SKM-1 treated with dmso at 0.1 percent for 144 hours (cell line): ENCODE measurements around the gene STUB1.

ENCODE experiments used
- DNase-seq: peaks from one replicate; lab custom pipeline; 2025; ENCODE audit not compliant: unreplicated experiment; lab: John Stamatoyannopoulos, UW

The STUB1 gene

DNA sequence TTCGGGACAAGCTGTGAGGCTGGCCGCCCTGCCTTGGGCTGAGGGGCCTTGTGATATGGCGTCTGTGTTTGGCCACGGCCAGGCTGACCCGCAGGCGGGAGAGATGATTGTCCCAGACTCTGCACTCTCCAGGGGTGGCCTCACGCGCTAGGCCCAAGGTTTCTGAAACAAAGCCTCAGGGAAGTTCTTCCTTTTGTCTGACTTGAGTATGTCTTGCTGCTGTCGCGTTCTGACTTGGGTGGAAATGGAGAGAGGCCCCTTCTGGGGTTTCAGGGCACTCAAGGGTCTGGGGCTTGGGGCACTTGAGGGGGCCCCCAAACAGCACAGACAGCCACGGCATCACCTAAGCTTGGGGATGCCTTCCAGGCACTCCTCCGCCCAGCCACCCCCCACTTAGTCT, 30.9 kb downstream of the STUB1 start:
- no peak for DNase-seq

DNA sequence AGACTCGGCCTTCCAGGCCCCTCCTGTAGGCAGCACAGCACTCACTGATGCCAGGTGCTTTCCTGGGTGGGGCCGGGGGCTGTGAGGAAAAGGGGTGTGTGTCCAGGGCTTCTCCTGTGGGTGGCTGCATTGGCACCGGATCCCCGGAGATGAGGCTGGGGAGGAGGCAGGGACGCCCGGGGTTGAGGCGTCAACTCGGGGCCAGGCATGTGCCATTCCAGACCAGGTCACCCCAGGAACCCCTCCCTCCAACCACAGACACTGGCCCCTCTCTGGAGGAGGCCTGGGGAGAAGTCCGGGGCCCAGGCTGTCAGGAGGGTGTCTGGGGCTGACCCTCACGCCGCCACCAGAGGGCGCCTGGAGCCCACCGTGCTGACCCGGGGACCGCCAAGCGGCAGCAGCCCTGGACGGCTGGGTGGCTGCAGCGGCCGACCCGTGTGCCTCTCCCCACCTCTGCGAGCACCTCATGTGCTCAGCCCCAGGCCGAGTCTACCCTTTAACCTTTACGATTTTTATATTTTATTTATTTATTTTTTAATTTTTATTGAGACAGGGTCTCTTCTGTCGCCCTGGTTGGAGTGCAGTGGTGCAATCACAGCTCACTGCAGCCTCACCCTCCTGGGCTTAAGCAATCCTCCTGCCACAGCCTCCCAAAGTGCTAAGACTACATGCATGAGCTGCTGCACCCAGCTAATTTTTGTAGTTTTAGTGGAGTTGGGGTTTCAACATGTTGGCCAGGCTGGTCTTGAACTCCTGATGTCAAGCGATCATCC, 31.5 kb downstream of the STUB1 start:
- DNase-seq: peak; percentile 45

DNA sequence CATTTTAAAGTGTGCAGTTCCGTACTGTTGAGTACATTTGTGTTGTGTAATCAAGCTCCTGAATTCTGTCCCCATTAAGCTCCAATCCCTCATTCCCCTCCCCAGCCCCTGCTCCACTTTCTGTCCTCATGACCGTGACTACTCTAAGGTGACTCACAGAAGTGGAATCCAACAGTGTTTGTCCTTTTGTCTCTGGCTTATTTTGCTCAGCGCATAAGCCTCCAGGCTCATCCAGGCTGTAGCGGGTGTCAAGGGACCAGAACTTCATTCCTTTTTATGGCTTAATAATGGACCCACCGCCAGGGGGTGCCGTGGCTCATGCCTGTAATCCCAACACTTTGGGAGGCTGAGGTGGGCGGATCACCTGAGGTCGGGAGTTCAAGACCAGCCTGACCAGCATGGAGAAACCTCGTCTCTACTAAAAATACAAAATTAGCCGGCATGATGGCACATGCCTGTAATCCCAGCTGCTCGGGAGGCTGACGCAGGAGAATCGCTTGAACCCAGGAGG, 32.6 kb downstream of the STUB1 start:
- peak; percentile 33 for DNase-seq

DNA sequence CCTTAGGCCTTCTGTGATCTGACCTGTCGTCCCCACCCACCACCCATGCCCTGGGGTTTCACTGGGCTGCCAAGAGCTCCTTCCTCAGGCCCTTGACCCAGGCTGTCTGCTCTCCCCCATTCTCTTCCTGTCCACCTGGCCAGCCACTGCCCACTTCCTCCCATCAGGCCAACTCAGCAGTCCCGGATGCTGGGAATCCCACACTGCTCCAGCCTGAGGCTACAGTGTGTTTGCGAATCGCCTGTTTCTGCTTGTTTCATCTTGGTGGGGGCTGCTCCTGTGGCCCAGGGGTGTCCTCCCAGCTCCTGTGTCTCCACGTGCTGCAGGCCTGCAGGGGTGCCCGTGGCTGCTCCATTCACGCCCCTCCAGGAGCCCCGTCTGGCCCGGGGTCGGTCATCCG, 33.9 kb downstream of the STUB1 start:
- no peak for DNase-seq

DNA sequence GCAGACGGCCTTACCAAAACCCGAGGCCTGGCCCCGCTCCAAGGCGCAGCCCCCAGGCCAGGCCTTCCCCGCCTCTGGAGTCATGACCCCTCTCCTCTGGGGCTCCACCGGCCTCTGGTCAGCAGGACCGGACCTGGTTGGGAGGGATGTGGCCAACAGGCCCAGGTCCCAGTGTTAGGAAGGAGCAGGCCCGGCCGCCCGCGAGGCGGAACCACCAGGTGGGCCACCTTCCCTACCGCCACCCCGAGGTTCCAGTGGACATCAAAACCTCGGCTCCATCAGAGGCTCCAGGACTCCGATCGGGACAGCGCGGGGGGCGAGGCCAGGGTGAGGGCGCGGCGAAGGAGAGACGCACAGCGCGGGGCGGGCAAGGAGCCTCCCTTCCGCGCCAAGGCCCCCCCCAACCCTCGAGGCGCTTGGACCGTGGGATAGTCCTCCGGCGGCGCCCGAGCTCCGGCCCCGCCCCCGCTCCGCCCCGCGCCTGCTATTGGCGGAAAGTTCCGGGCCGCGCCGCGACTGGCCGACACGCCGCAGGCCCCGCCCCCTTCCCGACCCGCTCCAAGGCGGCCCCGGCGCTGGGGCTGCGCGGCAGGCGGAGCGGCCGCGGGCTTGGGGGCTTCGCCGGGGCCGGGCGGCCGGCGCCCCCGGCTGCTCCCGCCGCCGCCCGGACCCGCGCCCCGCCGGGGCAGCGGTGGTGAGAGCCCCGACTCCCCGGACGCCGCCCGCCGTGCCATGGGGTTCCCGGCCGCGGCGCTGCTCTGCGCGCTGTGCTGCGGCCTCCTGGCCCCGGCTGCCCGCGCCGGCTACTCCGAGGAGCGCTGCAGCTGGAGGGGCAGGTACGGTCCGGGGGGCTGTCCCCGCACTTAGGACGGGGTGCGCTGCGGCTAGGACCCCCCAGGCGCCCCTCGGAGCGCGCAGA, 34.6 kb downstream of the STUB1 start, which contains the start of gene METRN:
Gene METRN (plus strand): TSS at position 561 of the 919 bp plus-strand sequence. CDS start 172 bp downstream, at position 733.
- peak; percentile 68 for DNase-seq

DNA sequence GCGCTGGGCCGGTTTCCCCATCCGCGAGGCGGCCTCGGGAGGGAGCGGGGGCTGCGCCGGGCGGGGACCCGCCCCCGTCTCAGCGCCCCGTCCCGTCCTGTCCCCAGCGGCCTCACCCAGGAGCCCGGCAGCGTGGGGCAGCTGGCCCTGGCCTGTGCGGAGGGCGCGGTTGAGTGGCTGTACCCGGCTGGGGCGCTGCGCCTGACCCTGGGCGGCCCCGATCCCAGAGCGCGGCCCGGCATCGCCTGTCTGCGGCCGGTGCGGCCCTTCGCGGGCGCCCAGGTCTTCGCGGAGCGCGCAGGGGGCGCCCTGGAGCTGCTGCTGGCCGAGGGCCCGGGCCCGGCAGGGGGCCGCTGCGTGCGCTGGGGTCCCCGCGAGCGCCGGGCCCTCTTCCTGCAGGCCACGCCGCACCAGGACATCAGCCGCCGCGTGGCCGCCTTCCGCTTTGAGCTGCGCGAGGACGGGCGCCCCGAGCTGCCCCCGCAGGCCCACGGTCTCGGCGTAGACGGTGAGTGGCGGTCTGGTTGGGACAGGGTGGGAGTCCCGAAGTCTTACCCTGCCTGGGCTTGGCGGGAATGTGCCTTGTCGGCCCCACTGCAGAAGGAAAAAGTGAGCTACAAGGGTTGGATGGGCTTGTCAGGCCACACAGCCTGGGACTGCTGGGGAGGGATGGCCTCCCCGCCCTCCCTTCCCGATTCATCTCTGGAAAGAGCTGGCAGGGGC, 35.4 kb downstream of the STUB1 start:
- DNase-seq: no peak

DNA sequence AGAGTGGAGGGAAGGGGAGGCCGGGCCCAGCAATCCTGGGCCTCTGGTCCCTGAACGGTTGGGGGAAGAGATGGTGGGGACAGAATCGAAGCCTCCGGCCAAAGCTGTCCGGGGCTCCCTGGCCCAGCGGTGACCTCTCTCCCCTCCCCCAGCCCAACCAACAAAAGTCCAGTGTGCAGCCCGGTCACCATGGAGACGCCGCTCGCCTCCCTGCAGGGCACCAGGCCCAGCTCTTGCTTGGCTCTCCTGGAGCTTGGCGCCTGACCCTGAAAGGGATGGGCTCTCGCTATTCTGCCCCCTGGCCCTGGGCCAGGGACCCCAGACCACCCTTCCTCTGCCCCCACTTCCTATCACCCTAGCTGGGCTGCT, 36.0 kb downstream of the STUB1 start:
- no peak for DNase-seq

DNA sequence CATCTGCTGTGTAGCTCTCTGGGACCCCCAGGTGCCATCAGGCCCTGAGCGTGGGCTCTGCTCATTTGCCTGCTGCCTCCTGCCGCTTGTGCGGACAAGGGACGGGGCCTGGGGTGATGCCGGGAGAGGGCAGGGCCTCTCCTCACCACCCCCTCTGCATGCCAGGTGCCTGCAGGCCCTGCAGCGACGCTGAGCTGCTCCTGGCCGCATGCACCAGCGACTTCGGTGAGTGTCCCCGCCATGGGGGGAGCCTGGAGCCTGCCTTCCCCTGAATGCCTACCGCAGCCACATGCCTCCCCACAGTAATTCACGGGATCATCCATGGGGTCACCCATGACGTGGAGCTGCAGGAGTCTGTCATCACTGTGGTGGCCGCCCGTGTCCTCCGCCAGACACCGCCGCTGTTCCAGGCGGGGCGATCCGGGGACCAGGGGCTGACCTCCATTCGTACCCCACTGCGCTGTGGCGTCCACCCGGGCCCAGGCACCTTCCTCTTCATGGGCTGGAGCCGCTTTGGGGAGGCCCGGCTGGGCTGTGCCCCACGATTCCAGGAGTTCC, 36.6 kb downstream of the STUB1 start:
- no peak for DNase-seq

DNA sequence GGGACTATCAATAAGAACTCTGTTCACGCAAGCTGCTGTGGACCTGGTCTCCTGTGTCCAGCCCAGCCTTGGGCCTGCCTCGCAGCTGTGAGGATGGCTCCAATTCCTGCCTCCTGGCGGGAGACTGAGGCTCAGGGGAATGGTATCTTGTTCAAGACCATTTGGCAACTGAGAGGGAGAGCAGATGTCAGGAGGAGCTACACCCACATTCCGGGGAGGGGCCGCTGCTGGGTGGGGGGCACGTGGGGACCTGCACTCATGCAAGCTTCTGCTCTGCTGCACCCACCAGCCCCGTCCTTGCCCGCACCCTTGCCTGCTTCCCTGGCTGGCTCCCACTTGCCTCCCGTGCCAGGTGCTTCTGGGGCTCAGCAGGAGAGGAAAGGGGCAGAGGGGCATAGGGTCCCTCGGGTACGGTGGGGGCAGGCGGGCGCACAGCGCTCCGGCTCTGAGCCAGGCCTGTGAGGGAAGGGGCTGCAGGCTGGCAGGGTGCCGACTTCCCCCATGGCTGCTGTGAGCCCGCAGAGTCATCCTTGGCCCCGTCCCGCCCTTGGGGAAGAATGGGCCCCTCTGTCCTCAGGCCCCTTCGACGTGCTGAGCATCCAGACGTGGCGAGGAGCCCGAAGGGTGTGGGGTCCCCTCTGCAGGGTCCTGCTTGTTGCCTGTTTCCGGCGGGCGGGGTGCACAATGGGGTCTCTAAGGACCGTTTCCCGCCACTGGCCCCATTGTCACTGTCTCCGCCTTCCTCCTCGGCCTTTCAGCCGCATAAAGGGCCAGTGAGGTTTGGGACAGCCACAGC, 37.4 kb downstream of the STUB1 start:
- no peak for DNase-seq

DNA sequence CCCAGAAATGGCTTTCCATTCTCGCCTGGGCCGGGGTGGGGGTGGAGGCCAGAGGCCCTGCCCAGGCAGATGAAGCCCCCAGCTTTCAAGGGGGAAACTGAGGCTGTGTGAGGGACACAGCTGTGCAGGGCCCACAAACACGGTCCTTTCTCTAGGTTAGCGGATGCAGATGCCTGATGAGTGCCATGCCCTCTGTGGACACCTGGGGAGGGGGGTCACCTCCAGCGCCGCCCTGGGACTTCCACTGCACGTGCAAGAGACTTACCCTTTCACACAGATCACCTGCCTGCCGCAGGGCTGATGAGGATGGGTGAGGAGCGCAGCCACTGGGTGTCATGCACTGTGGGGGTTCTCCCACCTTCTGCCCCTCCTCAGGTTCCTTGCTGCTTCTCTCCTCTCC, 38.2 kb downstream of the STUB1 start:
- no peak for DNase-seq

DNA sequence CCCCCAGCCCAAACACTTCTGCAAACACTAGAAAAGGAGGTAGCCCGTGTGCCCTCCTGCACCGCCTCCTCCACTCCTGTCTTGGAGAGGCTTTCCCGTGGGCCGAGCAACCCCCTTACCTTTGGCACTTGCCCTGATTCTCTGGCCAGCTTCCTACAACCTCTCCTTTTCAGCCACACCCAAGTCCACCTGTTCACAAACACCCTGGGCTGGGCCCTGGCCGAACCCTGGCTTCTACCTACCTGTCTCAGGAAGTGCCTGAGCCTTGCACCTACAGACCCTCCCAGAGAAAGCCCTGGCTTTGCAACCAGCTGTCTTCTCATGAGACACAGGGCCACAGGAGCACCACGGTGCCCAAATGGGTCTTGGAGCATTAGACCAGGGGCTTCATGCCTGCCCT, 38.7 kb downstream of the STUB1 start:
- DNase-seq: no peak

DNA sequence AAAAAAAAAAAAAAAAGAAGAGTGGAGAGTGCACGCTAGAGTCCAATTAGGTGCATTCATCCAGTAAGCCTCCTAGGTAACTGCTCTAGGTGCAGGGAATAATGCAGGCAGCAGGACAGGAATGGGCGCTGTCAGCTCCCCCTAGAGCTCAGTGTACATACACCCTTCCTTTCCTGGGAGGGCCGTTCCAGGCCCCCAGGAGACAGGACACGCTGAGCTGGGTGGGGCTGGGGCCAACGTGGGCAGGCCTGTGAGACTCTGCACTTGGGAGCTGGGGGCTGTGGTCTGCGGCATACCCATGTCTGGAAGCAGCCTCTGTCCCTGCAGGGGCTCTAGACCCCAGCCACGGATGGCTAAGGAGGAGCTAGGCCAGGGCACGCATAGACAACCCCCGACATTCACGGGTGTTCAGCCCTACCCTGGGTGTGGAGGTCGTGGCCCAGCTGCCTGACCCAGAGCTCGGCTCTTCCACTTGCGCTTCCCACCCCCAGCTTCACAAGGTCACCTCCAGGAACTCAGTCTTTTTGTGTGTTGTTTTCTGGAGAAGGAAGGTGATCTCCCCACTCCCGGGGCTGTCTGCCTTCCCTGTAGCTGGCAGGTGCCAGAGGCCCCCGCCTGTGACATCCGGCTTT, 39.7 kb downstream of the STUB1 start:
- no peak for DNase-seq

DNA sequence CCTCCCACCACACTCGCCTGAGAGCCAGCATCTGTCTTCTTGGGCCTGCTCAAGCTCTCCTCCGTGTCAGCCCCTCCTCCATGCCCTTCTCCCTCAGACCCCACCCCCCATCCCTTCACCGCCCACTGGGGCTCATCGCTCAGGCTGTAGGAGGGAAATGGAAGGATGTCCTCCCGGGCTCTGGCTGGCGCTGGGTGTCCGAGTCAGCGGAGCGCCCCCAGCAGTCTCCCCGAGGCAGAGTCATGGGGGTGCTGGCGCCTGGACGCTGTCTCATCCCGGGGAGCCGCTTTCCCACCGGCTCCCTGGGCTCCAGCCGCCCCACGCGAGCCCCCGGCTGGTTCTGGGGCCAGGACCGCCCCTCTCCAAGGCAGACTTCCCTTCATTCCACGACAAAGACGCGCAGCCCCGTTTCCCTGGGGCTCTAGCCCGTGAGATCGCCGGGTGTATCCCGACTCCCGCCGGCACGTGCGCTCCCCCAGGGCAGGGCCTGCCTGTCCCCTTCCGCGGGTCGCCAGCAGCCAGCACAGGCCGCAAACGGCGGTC, 40.3 kb downstream of the STUB1 start:
- peak; percentile 25 for DNase-seq

DNA sequence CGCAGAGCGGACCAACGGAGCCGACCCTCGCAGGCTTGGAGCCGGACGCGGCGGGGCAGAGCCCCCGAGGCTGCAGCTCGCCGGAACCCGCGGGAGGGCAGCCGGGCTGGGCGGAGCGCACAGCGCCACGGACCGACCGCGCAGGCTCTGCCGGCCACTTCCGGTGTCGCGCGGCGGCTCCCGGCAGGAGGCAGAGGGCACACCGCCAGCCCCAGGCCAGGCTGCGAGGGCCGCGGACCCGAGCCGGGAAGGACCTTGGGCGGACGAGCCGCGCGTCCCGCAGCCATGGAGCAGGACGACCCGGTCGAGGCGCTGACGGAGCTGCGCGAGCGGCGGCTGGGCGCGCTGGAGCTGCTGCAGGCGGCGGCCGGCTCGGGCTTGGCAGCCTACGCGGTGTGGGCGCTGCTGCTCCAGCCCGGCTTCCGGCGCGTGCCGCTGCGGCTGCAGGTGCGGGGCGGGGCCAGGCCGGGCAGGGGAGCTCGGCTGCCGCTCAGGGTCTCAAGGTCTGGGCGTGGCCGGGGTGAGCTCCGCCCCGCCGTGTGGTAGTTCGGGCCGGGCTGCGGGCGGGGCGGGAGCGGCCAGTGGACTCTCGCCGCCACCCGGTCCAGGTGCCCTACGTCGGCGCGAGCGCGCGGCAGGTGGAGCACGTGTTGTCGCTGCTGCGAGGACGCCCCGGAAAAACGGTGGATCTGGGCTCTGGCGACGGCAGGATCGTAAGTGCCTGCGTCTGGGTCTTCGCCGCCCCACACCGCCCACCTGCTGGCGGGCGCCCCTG, 41.0 kb downstream of the STUB1 start, which contains the start of gene ANTKMT:
Gene ANTKMT (plus strand): TSS at position 157 of the 775 bp plus-strand sequence. CDS start 129 bp downstream, at position 286.
- peak; percentile 81 for DNase-seq

DNA sequence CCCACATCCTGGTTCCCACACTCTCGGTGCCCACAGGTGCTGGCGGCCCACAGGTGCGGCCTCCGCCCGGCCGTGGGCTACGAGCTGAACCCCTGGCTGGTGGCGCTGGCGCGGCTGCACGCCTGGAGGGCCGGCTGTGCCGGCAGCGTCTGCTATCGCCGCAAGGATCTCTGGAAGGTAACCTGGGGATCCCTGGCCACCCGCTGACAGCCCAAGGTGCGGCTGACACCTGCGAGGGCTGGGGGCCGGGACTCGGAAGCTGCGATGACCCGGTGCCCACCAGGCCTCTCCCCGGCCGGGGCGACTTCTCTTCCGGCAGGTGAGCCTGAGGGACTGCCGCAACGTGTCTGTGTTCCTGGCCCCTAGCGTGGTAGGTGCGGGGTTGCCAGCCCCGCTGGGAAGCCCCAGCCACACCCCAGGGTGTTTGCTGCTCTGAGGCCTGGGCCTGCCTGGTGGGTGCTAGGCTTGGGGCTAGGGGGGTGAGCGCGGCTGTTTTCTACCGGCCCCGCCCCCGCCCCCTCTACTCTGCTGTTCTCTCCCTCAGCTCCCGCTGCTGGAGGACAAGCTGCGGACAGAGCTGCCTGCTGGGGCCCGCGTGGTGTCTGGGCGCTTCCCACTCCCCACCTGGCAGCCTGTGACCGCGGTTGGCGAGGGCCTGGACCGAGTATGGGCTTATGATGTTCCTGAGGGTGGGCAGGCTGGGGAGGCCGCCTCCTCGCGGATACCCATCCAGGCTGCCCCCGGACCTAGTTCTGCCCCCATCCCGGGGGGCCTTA, 41.7 kb downstream of the STUB1 start:
- no peak for DNase-seq

DNA sequence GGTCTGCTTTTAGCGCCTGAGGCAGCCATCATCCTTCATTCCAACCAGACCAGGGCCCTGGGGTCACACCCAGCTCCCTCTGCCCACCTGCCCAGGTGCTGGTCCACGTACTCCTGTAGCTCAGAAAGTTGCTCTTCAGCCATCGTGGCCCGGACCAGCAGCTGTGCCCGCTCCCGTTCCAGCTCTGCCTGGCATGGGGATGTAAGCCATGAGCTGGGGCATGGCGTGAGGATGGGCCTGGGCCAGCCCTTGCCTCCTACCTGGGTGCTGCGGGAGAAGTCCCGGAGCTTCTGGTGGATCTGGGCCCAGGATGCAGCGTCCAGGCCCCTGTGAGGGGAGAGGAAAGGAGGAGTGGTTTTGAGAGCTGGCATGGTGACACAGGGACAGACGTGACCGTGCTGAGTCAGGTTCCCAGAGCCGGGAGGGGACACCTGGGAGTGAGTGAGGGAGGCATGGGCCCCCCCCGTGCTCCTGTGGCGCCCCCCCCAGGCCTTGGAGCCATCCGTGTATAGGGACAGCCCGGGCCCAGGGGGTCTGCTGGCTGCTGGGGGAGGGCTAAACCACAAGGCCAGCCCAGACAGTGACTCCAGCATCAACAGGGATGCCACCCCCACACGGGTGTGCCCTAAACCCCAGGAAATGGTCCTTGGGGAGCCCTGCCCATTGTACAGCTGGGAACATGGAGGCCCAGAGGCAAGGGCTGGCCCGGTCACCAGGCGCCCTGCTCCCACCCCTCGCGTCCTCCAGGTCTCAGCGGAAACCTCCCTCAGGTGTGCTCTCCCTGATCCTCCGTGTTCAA, 42.8 kb downstream of the STUB1 start:
- no peak for DNase-seq

DNA sequence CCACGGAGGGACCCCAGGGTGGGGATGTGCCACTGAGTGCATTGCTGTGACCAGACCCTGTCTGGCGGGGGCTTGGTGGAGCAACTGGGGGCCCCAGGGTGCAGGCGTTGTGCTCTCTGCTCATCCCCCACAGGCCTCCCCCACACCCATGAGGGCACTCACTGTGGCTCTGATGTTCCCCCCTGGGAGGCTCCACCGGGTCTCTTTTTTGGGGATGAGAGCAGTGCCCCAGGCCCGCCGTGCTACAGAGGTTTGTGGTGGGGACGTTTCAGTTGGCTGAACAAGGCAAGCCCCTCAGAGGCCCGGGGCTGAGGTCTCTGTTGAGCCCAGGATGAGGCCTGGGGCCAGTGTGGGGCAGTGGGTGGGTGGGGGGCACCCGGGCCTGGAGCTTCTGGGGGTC, 43.5 kb downstream of the STUB1 start:
- DNase-seq: no peak
